Fibroblast of lung (primary cell): ENCODE data around the gene C11orf68. TPM values are rescaled to one million over a fixed set of nuclear protein-coding genes. Genes with fewer than 3 reads are reported as not detected.

ENCODE experiments used
- DNase-seq, 2 donors: peaks; one replicate each; pipeline versions ENCODE4 v3.0.0 to v3.0.0-alpha.2; 2010; ENCODE audit warnings: low read depth in 2 of 2
- H2AFZ ChIP-seq: 2 replicates; pipeline ENCODE4 v1.5.1; 2012; ENCODE audit warnings: low read length, control low read depth, inconsistent platforms
- H3K27ac ChIP-seq: 2 replicates; pipeline ENCODE4 v1.5.1; 2011; ENCODE audit warnings: low read length, control low read depth; ENCODE audit not compliant: insufficient read depth
- H3K27me3 ChIP-seq: 2 replicates; pipeline ENCODE4 v1.5.1; 2011; ENCODE audit warnings: mild to moderate bottlenecking, low read length; ENCODE audit not compliant: control insufficient read depth, insufficient read depth
- H3K36me3 ChIP-seq: 2 replicates; pipeline ENCODE4 v1.5.1; 2011; ENCODE audit warnings: low read length; ENCODE audit not compliant: control insufficient read depth, insufficient read depth
- H3K4me1 ChIP-seq: 2 replicates; pipeline ENCODE4 v1.5.1; 2011; ENCODE audit warnings: low read length; ENCODE audit not compliant: control insufficient read depth, insufficient read depth; ENCODE audit errors: extremely low read depth
- H3K4me2 ChIP-seq: 2 replicates; pipeline ENCODE4 v1.5.1; 2011; ENCODE audit warnings: low read length, control low read depth; ENCODE audit not compliant: insufficient read depth; ENCODE audit errors: extremely low read depth
- H3K4me3 ChIP-seq, 4 experiments: fragments of 200-600 bp in 1 of 4; sonication (generic) in 1 of 4; replicated peaks in 1 of 4; 2 replicates each; pipeline ENCODE4 v1.5.1; 2011 to 2016; ENCODE audit warnings: low read length in 4 of 4, low read depth in 3 of 4, mild to moderate bottlenecking in 3 of 4, control low read depth in 2 of 4, inconsistent platforms in 1 of 4, mixed read lengths in 1 of 4; ENCODE audit not compliant: insufficient read depth in 1 of 4; ENCODE audit errors: control extremely low read depth in 1 of 4
- H3K79me2 ChIP-seq: 2 replicates; pipeline ENCODE4 v1.5.1; 2012; ENCODE audit warnings: mild to moderate bottlenecking, low read length, inconsistent platforms; ENCODE audit not compliant: control insufficient read depth, insufficient read depth
- H3K9ac ChIP-seq: 2 replicates; pipeline ENCODE4 v1.5.1; 2011; ENCODE audit warnings: mild to moderate bottlenecking, low read length, control low read depth; ENCODE audit not compliant: insufficient read depth
- H3K9me3 ChIP-seq: 2 replicates; pipeline ENCODE4 v1.5.1; 2012; ENCODE audit warnings: low read depth, low read length; ENCODE audit not compliant: control insufficient read depth, insufficient read depth
- H4K20me1 ChIP-seq: 2 replicates; pipeline ENCODE4 v1.5.1; 2011; ENCODE audit warnings: low read length; ENCODE audit not compliant: control insufficient read depth, insufficient read depth; ENCODE audit errors: extremely low read depth
- CTCF ChIP-seq, 2 donors: IDR thresholded peaks in 1 of 2; conservative IDR thresholded peaks in 1 of 2; 1 replicate in 1 of 2; 2 replicates in 1 of 2; pipeline ENCODE4 v1.5.1; 2011 to 2012; ENCODE audit warnings: low read length in 2 of 2, control low read depth in 1 of 2, inconsistent platforms in 1 of 2, low read depth in 1 of 2, mild to moderate bottlenecking in 1 of 2
- EZH2 ChIP-seq: IDR thresholded peaks from 2 replicates; pipeline ENCODE4 v1.5.1; 2012; ENCODE audit warnings: low read length, control low read depth, mild to moderate bottlenecking; ENCODE audit errors: missing control alignments
- polyA plus RNA-seq, 2 donors: library from polyadenylated mRNA; depleted of rRNA in 1 of 2; stranded (reverse) in 1 of 2; unstranded in 1 of 2; fragments of >200 nt; gene quantifications; 2 replicates each; pipeline ENCODE4 v1.2.1, GENCODE V29; 2011 to 2012; ENCODE audit warnings: missing spikeins in 1 of 2
- total RNA-seq: library from RNA; depleted of rRNA; stranded (reverse); fragments of >200 nt; gene quantifications from 2 replicates; pipeline ENCODE4 v1.2.1, GENCODE V29; 2014

C11orf68 gene
- total and polyA plus RNA-seq, 2 donors (not counting 1 experiment from before 2014, with no cell fraction given), result 26.6 to 27.6 TPM

DNA sequence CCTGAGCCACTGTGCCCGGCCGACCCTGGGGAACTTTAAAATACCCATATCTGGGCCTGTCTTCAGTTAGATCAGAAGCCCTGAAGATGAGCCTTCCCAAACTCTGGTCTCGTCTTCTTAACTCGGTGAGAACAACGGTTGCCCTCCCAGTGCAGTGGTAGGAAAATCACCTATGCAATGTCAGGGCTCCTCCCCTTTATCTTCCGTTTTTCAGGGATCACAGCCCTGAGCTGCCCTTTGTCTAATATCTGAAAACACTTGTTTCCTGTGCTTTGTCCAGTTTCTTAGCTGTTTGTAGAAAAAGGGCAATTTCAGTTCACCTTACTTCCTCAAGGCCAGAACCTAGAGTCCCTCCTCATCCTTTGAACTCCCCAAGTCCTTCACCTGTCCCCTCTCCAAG is 9.8 kb upstream of the C11orf68 start:
- no peak for DNase-seq
- no peak overlapping the region for H3K27ac ChIP-seq

GRCh38 chr11:65927904-65928397 is 9.1 kb upstream of the C11orf68 start:
- Histone ChIP-seq H4K20me1 (no peaks in the 10 kb centered on the region), H3K27me3 (no peaks in the 10 kb centered on the region), H3K4me1 (no peaks in the 10 kb centered on the region), H3K79me2 (no peaks in the 10 kb centered on the region), H3K36me3 (peaks cover 4% of the 10 kb centered on the region), H3K9me3 (no peaks in the 10 kb centered on the region), H3K4me3 (no peak overlapping the region), H3K4me2 (peak overlapping the region; percentile 40), H3K27ac (no peak overlapping the region), H3K9ac (no peak overlapping the region), H2AFZ (no peak overlapping the region)
- DNase-seq, result peak in 1 of 2 donors; percentile 21
- TF ChIP-seq EZH2, result no peak
- no peak for TF ChIP-seq CTCF (conservative IDR thresholded peaks at IDR 0.05 in 1 of 2, IDR thresholded peaks at IDR 0.05 in 1 of 2; ENCODE audit: low read depth in 1 of 2, low read length in 2 of 2)

More for the DNA sequence above, 9.8 kb upstream of the C11orf68 start:
- no peaks in the 10 kb centered on the region for H4K20me1 ChIP-seq
- H3K4me3 ChIP-seq, result no peak overlapping the region
- no peak overlapping the region for H3K9ac ChIP-seq
- H3K27me3 ChIP-seq, result no peaks in the 10 kb centered on the region
- no peak overlapping the region for H2AFZ ChIP-seq
- no peaks in the 10 kb centered on the region for H3K9me3 ChIP-seq
- H3K79me2 ChIP-seq, result no peaks in the 10 kb centered on the region
- no peaks in the 10 kb centered on the region for H3K4me1 ChIP-seq
- TF ChIP-seq CTCF (conservative IDR thresholded peaks at IDR 0.05 in 1 of 2, IDR thresholded peaks at IDR 0.05 in 1 of 2; ENCODE audit: low read depth in 1 of 2, low read length in 2 of 2) (no peak), EZH2 (no peak)
- H3K36me3 ChIP-seq, result peaks cover 4% of the 10 kb centered on the region
- no peak overlapping the region for H3K4me2 ChIP-seq

- H3K27ac ChIP-seq, result no peak overlapping the region
- peaks cover 19% of the 10 kb centered on the region for H3K79me2 ChIP-seq
- H3K27me3 ChIP-seq, result no peaks in the 10 kb centered on the region
- H3K4me1 ChIP-seq, result peaks cover 6% of the 10 kb centered on the region
- TF ChIP-seq CTCF (conservative IDR thresholded peaks at IDR 0.05 in 1 of 2, IDR thresholded peaks at IDR 0.05 in 1 of 2; ENCODE audit: low read depth in 1 of 2, low read length in 2 of 2) (no peak), EZH2 (no peak)
- H3K9me3 ChIP-seq, result no peaks in the 10 kb centered on the region
- H2AFZ ChIP-seq, result no peak overlapping the region
- H3K4me2 ChIP-seq, result no peak overlapping the region
- no peak overlapping the region for H3K9ac ChIP-seq
- peaks cover 13% of the 10 kb centered on the region for H3K36me3 ChIP-seq
- no peak overlapping the region for H3K4me3 ChIP-seq
- no peaks in the 10 kb centered on the region for H4K20me1 ChIP-seq
- no peak for DNase-seq
These were observed 6.5 kb upstream of the C11orf68 start for GRCh38 chr11:65925397-65925796.
